HG02970 (cell line): ENCODE measurements around the gene SLC22A13.
"Not testable (repeated sequence)": the region's sequence is repeated elsewhere in the genome, so short reads cannot be mapped to it uniquely, and the experiment has no call there.

ENCODE experiments used
- ATAC-seq: cut with Tn5 transposase; IDR thresholded peaks from one replicate; pipeline ENCODE4 v1.9.1; 2021; ENCODE audit warnings: mild to moderate bottlenecking, moderate library complexity, moderate number of reproducible peaks; ENCODE audit not compliant: unreplicated experiment, low FRiP score

Gene SLC22A13

GRCh38 chr3:38297053-38297452 is 31.4 kb downstream of the SLC22A13 start:
- not testable (repeated sequence) for ATAC-seq

GRCh38 chr3:38297537-38297936 is 31.9 kb downstream of the SLC22A13 start:
- no peak for ATAC-seq

- ATAC-seq = no peak
Observed at GRCh38 chr3:38297947-38298711, 32.5 kb downstream of the SLC22A13 start.

GRCh38 chr3:38306941-38307340 is 41.3 kb downstream of the SLC22A13 start:
- ATAC-seq = no peak

GRCh38 chr3:38307599-38307998 is 42.0 kb downstream of the SLC22A13 start:
- ATAC-seq = no peak

GRCh38 chr3:38308456-38308855 is 42.8 kb downstream of the SLC22A13 start:
- no peak for ATAC-seq

GRCh38 chr3:38311476-38311875 is 45.9 kb downstream of the SLC22A13 start:
- ATAC-seq = no peak

GRCh38 chr3:38311941-38312340 is 46.3 kb downstream of the SLC22A13 start:
- ATAC-seq = no peak

GRCh38 chr3:38312356-38312755 is 46.7 kb downstream of the SLC22A13 start:
- no peak for ATAC-seq

- ATAC-seq = no peak
Observed at GRCh38 chr3:38313263-38313662, 47.7 kb downstream of the SLC22A13 start.

GRCh38 chr3:38313695-38314094 is 48.1 kb downstream of the SLC22A13 start:
- no peak for ATAC-seq

- ATAC-seq = no peak
Observed at GRCh38 chr3:38314112-38314763, 48.6 kb downstream of the SLC22A13 start.

- ATAC-seq = no peak
Observed at GRCh38 chr3:38314764-38315487, 49.3 kb downstream of the SLC22A13 start.

- ATAC-seq = no peak
Observed at GRCh38 chr3:38315488-38316230, 50.0 kb downstream of the SLC22A13 start.

GRCh38 chr3:38316356-38317191 is 51.0 kb downstream of the SLC22A13 start:
- ATAC-seq = no peak

GRCh38 chr3:38317192-38317759 is 51.7 kb downstream of the SLC22A13 start:
- ATAC-seq = no peak

- no peak for ATAC-seq
Observed at GRCh38 chr3:38318766-38319671, 53.4 kb downstream of the SLC22A13 start.

- ATAC-seq = not testable (repeated sequence)
Observed at GRCh38 chr3:38320638-38321037, 55.0 kb downstream of the SLC22A13 start.
